HG03097 (cell line): Measurements from ENCODE around the gene CDC23.
"Not testable (repeated sequence)": the region's sequence is repeated elsewhere in the genome, so short reads cannot be mapped to it uniquely, and the experiment has no call there.

Experiments
- ATAC-seq: cut with Tn5 transposase; IDR thresholded peaks from one replicate; pipeline ENCODE4 v1.9.1; 2021; ENCODE audit not compliant: unreplicated experiment, low FRiP score

Gene CDC23, protein sequence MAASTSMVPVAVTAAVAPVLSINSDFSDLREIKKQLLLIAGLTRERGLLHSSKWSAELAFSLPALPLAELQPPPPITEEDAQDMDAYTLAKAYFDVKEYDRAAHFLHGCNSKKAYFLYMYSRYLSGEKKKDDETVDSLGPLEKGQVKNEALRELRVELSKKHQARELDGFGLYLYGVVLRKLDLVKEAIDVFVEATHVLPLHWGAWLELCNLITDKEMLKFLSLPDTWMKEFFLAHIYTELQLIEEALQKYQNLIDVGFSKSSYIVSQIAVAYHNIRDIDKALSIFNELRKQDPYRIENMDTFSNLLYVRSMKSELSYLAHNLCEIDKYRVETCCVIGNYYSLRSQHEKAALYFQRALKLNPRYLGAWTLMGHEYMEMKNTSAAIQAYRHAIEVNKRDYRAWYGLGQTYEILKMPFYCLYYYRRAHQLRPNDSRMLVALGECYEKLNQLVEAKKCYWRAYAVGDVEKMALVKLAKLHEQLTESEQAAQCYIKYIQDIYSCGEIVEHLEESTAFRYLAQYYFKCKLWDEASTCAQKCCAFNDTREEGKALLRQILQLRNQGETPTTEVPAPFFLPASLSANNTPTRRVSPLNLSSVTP

DNA sequence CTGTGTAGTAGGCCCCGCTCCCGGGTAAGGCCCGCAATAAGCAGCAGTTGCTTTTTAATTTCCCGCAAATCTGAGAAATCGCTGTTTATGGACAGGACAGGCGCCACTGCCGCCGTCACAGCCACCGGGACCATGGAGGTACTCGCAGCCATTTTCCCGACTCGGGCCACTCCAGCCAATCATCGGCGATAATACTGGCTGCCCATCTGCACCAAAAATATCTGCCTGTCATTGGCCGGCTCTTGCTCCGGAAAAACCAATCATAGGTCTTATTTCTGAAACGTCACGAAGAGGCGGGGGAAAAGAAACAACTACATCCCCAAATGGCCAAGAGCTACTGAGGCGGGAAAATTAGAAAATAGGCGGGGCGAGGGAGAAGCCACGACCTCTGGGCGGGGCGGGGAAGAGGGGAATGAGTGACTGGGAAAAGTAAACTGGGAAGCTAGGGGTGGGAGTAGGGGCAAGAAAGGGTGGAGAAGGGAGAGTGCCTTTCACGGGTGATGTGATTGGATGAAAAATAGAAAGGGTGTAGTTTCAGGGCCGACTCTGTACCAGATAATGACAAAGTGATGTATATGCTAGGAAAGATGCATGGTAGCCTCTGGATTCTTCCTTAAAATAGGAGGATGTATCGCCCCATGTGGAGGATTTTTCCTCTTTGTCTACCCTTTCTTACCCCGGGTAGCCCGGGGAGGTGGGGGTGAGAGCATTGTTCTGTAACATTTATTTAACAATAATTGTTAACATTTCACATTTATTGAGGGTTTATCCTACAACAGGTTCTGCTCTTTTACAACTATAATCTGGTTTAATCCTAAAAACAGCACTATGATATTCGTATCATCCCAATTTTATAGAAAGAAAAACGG, at the start of gene CDC23:
CDC23 (minus strand) TSS at position 163 of the 869 bp plus-strand sequence; CDS start at position 152, 11 bp downstream.
- ATAC-seq, result peak; percentile 92

DNA sequence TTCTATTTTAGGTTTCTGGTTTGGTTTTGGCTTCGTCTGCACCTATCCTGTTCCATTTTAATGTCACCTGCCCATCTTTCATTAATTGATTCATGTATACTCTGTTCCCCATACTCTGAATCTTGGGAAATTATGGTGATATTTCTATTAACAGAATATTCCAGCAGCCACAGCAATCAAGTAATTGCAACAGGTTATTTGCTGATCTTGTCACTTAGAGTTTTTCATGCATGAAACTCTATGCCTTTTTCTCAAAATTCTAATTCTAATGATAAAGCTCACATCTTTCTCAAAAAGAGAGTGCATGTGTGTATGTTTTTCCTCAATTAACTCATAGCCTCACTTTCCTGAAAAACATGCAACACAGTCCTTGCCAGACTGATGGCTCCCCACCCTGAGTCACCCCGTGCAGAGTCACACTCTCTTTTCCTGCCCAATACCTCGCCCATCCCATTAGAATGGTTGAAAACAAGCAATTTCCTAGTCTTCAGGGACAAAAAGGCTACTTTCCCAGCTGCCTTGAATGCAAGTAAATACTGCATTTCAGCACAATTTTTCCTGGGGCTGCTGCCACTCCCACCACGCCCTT, 45.7 kb upstream of the CDC23 start:
- no peak for ATAC-seq

DNA sequence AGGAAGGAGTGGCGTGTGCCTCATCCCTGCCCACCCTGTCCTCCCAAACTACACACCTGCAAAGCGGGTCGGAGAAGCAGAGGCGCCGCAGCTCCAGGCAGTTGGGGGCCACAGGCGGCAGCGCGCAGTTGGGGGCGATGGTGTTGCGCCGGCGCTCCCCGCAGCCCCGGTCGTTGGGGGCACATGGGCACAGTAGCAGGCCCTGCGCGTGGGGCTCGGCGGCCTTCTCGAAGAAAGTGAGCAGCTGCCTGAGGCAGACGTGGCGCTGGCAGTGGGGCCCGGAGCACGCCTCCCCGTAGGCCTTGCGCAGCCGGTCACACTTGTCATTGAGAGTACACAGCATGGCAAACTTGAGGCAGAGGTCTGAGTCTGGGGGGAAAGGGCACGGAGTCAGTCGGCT, 44.5 kb upstream of the CDC23 start:
- no peak for ATAC-seq

DNA sequence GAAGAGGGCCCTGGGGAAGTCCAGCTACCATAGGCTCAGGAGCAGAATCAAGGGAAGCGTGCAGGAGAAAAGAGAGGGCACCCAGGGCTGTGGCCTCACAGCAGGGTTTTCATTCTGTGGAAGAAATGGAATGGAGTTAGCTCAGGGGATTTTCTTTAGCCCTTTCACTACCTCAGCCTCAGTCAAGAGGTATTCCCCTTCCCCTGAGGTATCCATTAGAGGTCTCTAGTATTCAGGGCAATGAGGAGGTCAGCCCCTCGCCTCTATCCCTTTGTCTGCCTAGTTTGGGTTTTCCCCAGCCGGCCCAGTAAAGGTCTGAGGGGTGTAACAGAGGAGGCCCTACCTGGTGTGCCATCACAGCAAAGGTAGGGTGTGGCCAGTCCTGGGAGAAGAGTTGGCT, 39.8 kb upstream of the CDC23 start:
- ATAC-seq, result no peak

DNA sequence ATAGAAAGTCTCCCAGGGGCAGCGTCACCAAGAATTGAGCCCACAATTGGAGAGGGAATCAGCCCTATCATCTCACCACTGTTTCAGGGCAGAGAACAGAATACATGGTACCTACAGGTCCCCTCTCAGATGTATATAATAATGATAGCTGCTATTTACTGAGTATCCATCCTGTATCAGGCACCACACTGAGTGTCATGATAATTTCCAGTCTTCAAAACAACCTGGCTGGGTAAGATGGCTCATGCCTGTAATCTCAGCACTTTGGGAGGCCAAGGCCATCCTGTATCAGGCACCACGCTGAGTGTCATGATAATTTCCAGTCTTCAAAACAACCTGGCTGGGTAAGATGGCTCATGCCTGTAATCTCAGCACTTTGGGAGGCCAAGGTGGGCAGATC, 34.7 kb upstream of the CDC23 start:
- ATAC-seq, result not testable (repeated sequence)

DNA sequence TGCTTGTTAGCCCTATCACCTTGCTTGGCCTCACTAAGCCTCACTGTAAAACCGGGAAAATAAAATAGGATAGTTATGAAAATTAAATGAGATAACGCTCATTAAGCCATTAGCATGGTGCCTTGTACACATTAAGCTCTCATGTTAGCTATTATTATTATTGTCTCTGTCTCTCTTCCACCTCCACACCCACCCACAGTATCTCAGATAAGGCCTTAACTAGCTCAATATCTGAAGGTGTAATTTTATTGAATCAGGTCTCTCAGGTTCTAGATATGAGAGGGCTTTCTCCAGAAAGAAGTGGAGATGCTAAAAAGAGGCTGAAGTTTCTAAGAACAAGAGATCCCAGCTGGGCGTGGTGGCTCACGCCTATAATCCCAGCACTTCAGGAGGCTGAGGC, 33.7 kb upstream of the CDC23 start:
- ATAC-seq, result no peak

DNA sequence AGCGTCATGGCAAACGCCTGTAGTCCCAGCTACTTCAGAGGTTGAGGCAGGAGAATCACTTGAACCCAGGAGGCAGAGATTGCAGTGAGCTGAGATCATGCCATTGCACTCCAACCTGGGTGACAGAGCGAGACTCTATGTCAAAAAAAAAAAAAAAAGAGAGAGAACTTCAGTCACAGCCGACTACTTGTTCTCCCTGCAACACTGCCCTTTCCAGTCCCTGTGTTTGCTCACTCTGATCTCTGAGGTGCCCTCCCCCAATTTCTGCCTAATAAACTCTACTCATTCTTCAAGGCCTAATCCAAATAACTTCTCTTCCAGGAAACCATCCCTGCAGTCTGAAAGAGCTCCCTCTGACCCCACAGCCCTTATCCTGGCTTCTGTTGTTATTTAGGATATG, 33.2 kb upstream of the CDC23 start:
- no peak for ATAC-seq

DNA sequence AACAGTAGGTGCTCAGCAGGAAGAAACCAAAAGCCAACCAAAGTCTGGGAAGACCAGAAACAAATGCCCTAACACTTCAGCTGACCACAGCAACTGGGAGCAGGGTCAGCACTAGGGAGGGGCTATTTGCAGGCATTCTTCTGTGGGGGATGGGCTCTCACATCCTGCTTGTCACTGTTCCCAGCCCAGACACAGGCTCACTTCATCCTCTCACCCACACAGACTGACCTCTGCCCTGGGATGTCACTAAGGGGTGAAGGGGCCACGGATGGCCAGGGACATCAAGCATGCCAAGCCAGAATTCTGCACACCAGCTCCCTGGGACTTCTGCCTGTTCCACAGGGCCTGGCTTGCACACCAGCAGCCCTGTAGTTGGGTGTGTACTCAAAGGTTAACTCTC, 32.6 kb upstream of the CDC23 start:
- no peak for ATAC-seq

DNA sequence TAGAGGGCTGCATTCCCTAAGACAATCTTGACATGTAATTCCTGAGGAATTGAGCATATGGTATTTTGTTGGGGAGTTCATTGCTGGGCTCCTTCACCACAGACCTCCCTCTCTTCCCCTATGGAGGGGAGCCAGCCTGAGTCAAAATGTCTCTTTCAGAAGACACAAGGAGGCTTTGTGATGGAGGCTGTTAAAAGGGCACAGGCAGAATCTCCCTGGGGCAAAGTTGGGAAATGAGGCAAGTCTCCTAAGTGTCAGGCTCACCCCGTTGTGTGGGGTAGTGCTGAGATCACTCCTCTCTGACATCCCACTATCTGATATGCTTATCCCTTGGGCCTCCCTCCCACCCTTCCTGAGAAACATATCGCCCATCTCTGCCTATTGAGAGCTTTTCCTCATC, 30.7 kb upstream of the CDC23 start:
- ATAC-seq, result no peak

DNA sequence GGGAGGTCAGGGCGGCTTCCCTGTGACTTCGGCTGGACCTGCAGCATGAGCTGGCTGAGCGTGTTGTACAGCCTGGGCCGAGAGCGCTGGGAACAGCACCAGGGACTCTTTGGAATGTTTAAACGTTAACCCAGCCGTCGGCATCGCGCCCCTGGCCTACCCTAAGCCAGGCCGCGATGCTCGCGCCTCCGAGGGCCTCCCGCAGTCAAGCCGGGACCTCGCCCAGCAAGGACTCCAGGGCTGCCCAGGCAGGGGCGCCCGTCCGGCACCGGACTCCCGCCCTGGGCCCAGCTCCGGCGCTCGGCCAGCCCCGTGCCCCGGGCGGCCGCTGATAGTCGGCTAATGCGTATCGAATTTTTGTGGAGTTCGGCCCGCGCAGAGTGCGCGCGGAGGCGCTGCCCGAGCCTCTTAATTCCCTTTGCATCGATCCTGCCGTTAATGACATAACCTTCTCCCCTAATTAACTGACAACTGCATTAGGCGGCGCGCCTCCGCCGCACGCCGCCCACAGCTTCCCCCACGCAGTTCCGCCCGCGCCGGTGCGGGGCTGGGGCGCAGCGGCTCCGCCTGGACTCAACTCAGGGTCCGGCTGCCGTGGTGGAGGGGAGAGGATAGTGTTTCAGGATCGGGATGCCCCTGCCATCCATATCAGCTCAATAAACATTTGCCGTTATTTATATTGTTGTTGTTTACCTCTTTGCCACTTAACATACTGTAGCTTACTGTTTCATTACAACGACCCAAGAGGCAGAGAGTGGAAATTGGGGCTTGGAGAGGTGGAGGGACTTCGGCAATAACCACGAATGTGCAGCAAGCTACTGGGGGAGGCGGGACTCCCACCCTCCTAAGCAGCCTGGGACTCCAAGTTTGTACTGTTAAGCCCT, 28.8 kb upstream of the CDC23 start:
- no peak for ATAC-seq

DNA sequence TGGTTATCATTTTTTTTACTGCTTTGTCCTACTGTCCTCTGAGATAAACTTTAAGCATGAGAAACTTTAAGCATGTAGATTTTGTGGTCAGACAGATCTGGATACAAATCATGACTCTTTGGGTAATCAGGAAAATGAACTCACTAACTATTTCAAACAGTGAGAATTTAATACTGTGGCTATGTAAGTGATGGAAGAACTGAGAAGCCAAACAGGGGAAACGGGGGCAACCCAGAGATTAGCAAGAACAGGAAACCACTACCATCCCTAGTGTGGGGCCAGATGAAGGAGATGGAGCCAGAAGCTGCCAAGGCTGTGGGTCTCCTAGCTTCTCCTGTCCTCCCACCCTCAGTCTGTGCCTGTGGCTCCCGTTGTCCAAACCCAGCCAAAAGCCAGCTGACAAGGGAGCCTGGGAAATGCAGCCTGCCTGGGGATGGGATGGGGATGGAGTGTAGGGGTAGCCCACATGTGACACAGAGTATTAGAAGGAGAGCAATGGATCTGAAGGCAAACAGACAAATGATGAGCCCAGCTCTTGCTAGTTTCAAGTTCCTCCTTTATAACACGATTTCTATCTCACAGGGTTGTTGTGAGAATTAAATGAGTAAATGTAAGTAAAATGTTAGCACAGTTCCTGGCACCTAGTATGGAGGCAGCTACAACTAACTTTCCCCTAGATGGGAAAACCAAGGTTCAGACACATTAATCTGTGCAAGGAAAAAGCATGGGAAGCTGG, 27.7 kb upstream of the CDC23 start:
- ATAC-seq, result no peak

DNA sequence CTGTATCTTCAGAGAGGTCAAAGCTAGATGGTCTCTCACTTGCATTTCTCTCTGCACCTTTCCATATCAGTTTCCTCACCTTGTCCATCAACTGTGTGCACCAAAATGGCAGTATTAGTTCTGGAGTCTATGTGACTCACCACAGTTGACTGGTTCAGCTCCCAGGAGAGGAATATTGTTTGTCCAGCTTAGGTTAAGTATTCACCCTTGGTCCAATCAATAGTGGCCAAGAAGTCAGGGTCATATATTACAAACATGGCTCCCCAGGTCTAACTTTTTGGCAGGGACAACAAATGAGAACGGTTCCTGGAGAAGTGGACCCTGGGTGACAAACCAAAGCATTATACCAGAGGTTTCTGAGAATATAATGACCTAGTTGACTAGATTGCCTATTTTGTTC, 24.9 kb upstream of the CDC23 start:
- ATAC-seq, result no peak

DNA sequence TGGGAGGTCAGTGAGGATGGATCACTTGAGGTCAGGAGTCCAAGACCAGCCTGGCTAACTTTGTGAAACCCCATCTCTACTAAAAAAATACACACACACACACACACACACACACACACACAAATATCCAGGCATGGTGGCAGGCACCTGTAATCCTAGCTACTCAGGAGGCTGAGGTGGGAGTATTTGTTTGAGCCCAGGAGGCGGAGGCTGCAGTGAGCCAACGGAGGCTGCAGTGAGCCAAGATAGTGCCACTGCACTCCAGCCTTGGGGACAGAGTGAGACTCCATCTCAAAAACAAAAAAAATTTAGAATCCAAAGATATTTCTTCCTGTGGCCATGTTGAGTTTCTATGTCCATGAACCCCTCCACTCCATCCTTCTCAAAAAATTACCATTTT, 21.5 kb upstream of the CDC23 start:
- ATAC-seq, result no peak

DNA sequence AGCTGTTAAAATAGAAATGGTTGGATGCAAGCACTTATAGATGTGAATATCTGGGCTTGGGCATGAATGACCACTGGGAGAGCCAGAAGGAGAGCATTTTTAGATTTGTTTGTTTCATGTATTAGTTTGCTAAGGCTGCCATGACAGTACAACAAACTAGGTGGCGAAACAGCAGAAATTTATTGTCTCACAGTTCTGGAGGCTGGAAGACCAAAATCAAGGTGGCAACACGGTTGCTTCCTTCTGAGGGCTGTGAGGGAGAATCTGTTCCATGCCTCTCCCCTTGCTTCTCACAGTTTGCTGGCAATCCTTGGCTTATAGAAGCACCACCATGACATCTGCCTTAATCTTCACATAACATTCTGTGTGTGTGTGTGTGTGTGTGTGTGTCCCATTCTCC, 20.2 kb upstream of the CDC23 start:
- no peak for ATAC-seq

DNA sequence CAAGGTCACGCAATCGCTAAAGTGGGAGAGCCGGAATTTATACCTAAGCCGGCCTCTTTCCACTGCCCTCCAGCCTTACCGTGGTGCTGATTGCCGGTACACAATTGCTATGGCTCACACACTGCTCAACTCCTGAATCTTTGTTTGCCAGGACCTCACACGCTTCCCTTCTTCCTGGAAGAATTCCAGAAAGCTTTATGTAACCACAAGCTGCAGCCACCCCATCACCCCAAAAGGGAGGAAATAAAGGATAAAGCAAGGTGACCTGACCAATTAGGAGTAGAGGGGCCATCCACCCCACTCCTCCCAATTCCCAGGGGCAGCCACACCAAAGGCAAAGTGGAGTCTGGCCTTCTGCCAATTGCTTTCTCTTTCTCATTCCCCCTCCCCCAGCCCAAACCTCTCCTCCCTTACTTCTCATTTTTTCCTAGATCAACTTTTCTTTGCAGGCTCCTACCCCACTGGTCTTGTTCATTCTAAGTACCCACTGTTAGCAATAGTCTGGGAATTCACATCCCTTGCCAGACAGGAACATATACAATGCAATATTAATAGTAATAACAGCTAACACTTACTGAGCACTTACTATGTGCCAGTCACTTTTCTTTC, 18.0 kb upstream of the CDC23 start:
- no peak for ATAC-seq

DNA sequence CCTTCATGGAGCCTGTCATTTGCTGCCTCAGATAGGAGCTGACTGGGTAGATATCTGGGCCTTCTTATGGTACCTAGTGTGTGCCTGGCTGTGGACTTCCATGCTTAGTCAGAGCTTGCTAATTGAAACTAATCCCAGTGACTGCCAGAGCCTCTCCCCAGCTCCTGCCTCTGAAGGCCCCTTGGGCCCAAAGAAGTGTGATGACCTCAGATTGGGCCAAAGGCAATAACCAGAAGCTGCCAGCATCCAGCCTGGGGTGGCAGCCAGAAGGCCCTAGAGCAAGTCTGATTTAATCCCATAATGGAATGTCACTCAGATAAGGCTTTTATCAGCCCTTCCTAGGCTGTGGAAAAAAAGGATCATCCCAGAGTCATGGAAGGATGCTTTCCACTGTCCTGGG, 17.1 kb upstream of the CDC23 start:
- no peak for ATAC-seq

DNA sequence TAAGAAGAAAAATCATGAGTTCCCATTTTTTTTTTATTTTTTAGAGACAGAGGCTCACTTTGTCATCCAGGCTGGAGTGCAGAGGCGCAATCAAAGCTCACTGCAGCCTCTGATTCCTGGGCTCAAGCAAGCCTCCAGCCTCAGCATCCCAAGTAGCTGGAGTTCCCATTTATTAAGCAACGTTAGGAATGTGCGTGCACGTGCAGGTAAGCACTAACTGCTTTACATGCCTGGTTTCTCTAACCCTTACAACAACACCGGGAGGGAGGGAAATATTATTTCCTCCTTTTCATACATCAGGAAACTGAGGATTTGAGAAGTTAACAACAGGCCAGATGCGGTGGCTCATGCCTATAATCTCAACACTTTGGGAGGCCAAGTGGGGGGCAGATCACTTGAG, 16.3 kb upstream of the CDC23 start:
- no peak for ATAC-seq

DNA sequence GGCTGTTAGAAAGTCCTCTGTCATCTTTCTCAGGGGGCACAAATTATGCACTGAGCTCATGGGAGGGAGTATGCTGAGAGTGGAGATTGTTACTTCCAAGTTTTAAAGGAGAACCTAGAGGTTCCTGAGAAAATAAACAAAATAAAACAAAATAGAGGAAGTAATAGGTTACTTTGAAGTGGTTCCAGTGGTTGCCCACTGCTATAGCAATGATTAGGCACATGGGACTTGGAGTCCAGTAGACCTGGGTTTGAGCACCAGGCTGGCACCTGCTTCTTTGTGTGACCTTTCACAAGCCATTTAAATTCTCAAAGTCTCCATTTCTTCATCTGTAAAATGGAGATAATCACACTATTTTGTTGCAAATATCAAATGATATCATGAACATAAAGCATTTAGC, 13.8 kb upstream of the CDC23 start:
- no peak for ATAC-seq

DNA sequence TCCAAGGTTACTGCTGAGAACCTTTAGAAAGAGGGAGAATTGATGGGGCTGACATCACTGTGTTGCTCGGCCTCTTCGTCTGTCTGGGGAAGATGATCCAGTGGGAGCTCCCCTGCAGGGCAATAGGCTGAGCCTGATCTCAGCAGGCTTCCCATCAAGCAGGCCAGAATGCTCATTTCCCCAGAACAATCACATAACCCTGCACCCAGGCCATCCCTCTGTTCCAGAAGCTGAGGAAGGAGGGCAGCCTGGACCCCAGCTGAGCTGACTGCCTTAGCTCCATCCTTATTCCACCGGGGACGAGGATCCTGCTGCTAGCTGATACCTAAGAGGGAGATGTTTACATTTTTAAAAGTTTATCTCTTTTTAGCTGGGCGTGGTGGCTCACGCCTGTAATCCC, 11.6 kb upstream of the CDC23 start:
- no peak for ATAC-seq
